Astrocyte (in vitro differentiated cells and primary cell): ENCODE measurements around the gene RNASE9. TPM values are rescaled to one million over a fixed set of nuclear protein-coding genes. Genes with fewer than 3 reads are reported as not detected.

Experiments used
- DNase-seq: peaks from one replicate; pipeline ENCODE4 v3.0.0-alpha.2; 2010; ENCODE audit warnings: low read depth
- FAIRE-seq: peaks from 2 replicates; lab custom pipeline; 2011; peaks lifted over from hg19 to GRCh38; lab: Jason Lieb, UNC
- H2AFZ ChIP-seq: 2 replicates; pipeline ENCODE4 v1.6.0; 2012; ENCODE audit warnings: low read depth, low read length, inconsistent platforms
- H3K27ac ChIP-seq: 2 replicates; pipeline ENCODE4 v1.5.1; 2011; ENCODE audit warnings: low read depth, low read length, inconsistent platforms
- H3K27me3 ChIP-seq: 2 replicates; pipeline ENCODE4 v1.6.0; 2011; ENCODE audit warnings: low read length, inconsistent platforms; ENCODE audit not compliant: insufficient read depth
- H3K36me3 ChIP-seq: 2 replicates; pipeline ENCODE4 v1.5.1; 2011; ENCODE audit warnings: low read length, inconsistent platforms; ENCODE audit not compliant: insufficient read depth
- H3K4me1 ChIP-seq: 2 replicates; pipeline ENCODE4 v1.5.1; 2011; ENCODE audit warnings: low read length, inconsistent platforms; ENCODE audit not compliant: insufficient read depth
- H3K4me2 ChIP-seq: 2 replicates; pipeline ENCODE4 v1.6.0; 2012; ENCODE audit warnings: low read length, inconsistent platforms
- H3K4me3 ChIP-seq: 2 replicates; pipeline ENCODE4 v1.5.1; 2011; ENCODE audit warnings: low read depth, mild to moderate bottlenecking, low read length, inconsistent platforms; ENCODE audit not compliant: insufficient read depth
- H3K79me2 ChIP-seq: 2 replicates; pipeline ENCODE4 v1.6.0; 2012; ENCODE audit warnings: mild to moderate bottlenecking, low read length, inconsistent platforms; ENCODE audit not compliant: insufficient read depth
- H3K9ac ChIP-seq: 2 replicates; pipeline ENCODE4 v1.6.0; 2012; ENCODE audit warnings: mild to moderate bottlenecking, low read length, inconsistent platforms
- H3K9me3 ChIP-seq: 2 replicates; pipeline ENCODE4 v1.5.1; 2012; ENCODE audit warnings: low read depth, mild to moderate bottlenecking, low read length, inconsistent platforms; ENCODE audit not compliant: insufficient read depth
- H4K20me1 ChIP-seq: 2 replicates; pipeline ENCODE4 v1.6.0; 2012; ENCODE audit warnings: low read length, inconsistent platforms; ENCODE audit not compliant: insufficient read depth
- H3K27ac Mint-ChIP-seq: one replicate; pipeline ENCODE4 v1.8.0; 2021; ENCODE audit warnings: mild to moderate bottlenecking, mixed read lengths; ENCODE audit not compliant: unreplicated experiment
- H3K27me3 Mint-ChIP-seq: one replicate; pipeline ENCODE4 v1.8.0; 2021; ENCODE audit warnings: low read depth, mixed read lengths; ENCODE audit not compliant: unreplicated experiment
- H3K36me3 Mint-ChIP-seq: one replicate; pipeline ENCODE4 v1.8.0; 2021; ENCODE audit warnings: low read depth, mixed read lengths; ENCODE audit not compliant: unreplicated experiment
- H3K4me1 Mint-ChIP-seq: one replicate; pipeline ENCODE4 v1.8.0; 2021; ENCODE audit warnings: low read depth, mixed read lengths; ENCODE audit not compliant: unreplicated experiment
- H3K4me3 Mint-ChIP-seq: one replicate; pipeline ENCODE4 v1.8.0; 2021; ENCODE audit warnings: mild to moderate bottlenecking, moderate library complexity, mixed read lengths; ENCODE audit not compliant: unreplicated experiment
- H3K9me3 Mint-ChIP-seq: one replicate; pipeline ENCODE4 v1.8.0; 2021; ENCODE audit warnings: mild to moderate bottlenecking, mixed read lengths; ENCODE audit not compliant: unreplicated experiment
- EZH2 ChIP-seq: IDR thresholded peaks from 2 replicates; pipeline ENCODE4 v1.6.1; 2012; ENCODE audit warnings: mild to moderate bottlenecking, low read length, inconsistent platforms; ENCODE audit not compliant: insufficient read depth
- total RNA-seq: library from RNA; stranded (reverse); gene quantifications from 2 replicates; pipeline ENCODE4 v1.2.1, GENCODE V29; 2021
- TF ChIP-seq, protein P1 (sequence below): IDR thresholded peaks from 2 replicates; pipeline ENCODE4 v1.5.1; 2011; ENCODE audit warnings: low read depth, mild to moderate bottlenecking, inconsistent platforms, low read length, moderate library complexity; ENCODE audit not compliant: insufficient read depth

The RNASE9 gene
- total RNA-seq, 1 donor from 2014 or later = not detected

GRCh38 chr14:20609215-20610001 is 48.6 kb upstream of the RNASE9 start:
- no peak for FAIRE-seq
- Histone ChIP-seq H3K27ac (peak overlapping the region; percentile 14), H3K4me3 (peak overlapping the region; percentile 93), H3K9ac (peak overlapping the region; percentile 82), H3K36me3 (no peaks in the 10 kb centered on the region), H2AFZ (peak overlapping the region; percentile 79), H3K27me3 (no peaks in the 10 kb centered on the region), H3K4me2 (peak overlapping the region; percentile 89), H3K79me2 (no peaks in the 10 kb centered on the region), H4K20me1 (peaks cover 6% of the 10 kb centered on the region), H3K4me1 (no peaks in the 10 kb centered on the region), H3K9me3 (no peaks in the 10 kb centered on the region)
- no peaks in the 10 kb centered on the region for H3K9me3 Mint-ChIP-seq
- H3K27ac Mint-ChIP-seq = no peak overlapping the region
- H3K4me1 Mint-ChIP-seq = no peaks in the 10 kb centered on the region
- peak; percentile 60 for DNase-seq
- TF ChIP-seq, protein P1, sequence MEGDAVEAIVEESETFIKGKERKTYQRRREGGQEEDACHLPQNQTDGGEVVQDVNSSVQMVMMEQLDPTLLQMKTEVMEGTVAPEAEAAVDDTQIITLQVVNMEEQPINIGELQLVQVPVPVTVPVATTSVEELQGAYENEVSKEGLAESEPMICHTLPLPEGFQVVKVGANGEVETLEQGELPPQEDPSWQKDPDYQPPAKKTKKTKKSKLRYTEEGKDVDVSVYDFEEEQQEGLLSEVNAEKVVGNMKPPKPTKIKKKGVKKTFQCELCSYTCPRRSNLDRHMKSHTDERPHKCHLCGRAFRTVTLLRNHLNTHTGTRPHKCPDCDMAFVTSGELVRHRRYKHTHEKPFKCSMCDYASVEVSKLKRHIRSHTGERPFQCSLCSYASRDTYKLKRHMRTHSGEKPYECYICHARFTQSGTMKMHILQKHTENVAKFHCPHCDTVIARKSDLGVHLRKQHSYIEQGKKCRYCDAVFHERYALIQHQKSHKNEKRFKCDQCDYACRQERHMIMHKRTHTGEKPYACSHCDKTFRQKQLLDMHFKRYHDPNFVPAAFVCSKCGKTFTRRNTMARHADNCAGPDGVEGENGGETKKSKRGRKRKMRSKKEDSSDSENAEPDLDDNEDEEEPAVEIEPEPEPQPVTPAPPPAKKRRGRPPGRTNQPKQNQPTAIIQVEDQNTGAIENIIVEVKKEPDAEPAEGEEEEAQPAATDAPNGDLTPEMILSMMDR = peak; percentile 97
- no peak for TF ChIP-seq EZH2
- no peaks in the 10 kb centered on the region for H3K36me3 Mint-ChIP-seq
- H3K4me3 Mint-ChIP-seq = no peak overlapping the region
- no peaks in the 10 kb centered on the region for H3K27me3 Mint-ChIP-seq

GRCh38 chr14:20608383-20609110 is 47.7 kb upstream of the RNASE9 start:
- Histone ChIP-seq H3K36me3 (no peaks in the 10 kb centered on the region), H3K4me2 (no peak overlapping the region), H3K9ac (no peak overlapping the region), H4K20me1 (peaks cover 6% of the 10 kb centered on the region), H3K27ac (no peak overlapping the region), H3K4me1 (no peaks in the 10 kb centered on the region), H2AFZ (no peak overlapping the region), H3K4me3 (no peak overlapping the region), H3K27me3 (no peaks in the 10 kb centered on the region), H3K9me3 (no peaks in the 10 kb centered on the region), H3K79me2 (no peaks in the 10 kb centered on the region)
- peaks cover 3% of the 10 kb centered on the region for H3K27me3 Mint-ChIP-seq
- H3K9me3 Mint-ChIP-seq = no peaks in the 10 kb centered on the region
- H3K4me1 Mint-ChIP-seq = no peaks in the 10 kb centered on the region
- H3K36me3 Mint-ChIP-seq = no peaks in the 10 kb centered on the region
- no peak for TF ChIP-seq EZH2
- TF ChIP-seq, protein P1 = no peak
- H3K4me3 Mint-ChIP-seq = no peak overlapping the region
- DNase-seq (no peak), FAIRE-seq (no peak)
- no peak overlapping the region for H3K27ac Mint-ChIP-seq
